ENCODE data around the gene CSH1.
A peak's percentile ranks its signal among the peaks of the same experiment; 100 is the strongest.
"Not testable (repeated sequence)": the region's sequence is repeated elsewhere in the genome, so short reads cannot be mapped to it uniquely, and the experiment has no call there.

Gene CSH1

DNA sequence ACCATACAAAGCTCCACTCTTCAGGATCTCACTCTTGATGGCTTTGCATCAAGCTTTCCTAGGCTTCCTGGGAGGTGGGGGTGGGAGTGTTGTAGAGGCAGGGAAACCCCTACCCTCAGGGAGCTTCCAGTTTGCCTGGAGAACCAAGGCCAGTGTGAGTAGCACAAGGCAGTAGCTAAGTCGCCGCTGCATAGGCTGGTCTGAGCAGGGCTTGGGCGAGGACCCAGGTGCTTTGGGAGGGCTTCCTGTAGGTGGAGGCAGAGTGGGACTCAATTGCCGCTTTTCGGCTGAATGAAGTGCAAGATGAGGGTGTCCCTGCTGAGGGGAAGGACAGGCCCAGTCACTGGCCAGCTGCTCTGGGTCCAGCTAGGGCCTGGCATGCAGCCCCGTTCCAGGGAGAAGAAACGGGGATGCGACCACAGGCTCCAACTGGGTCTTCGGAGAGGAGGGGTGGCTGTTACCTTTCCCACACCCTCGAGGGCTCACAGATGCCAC lies 31.8 kb upstream of the CSH1 start:
- no peak for DNase-seq

DNA sequence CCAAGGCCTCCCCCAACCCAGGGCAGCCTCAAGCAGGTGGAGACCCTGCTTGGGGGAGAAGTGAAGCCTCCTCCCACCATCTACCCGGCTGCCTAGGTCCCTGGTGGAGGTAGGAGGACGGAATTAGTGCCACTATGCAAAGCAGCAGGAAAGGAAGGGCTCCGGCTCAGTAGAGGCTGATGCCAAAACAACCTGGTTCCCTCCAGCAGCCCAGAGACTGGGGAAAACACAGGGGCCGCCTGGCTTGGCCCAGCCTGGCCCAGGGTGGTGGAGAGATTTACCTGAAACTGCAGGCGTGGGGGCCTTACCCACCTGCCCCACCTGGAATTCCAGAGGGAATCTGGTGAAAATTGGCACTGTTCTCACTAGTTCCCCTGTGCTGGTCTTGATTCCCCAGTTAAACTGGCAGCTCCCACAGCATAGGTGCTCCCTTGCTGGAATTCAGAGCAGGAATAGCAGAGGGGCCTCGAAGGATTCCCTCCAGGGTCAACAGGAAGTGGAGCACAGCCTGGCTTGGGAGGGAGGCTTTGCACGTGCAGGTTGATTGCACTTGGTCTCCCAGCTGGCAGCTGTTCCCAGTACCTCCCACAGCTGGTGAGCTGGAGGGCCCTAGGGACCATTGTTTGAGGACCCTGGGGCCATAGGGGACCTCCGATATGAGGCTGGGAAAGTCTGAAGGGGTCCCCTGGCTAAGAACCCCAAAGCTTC lies 31.2 kb upstream of the CSH1 start:
- no peak for DNase-seq

- no peak for DNase-seq
Observed at GRCh38 chr17:63926164-63926563, 29.8 kb upstream of the CSH1 start.

- no peak for DNase-seq
Observed at GRCh38 chr17:63925615-63926014, 29.2 kb upstream of the CSH1 start.

DNA sequence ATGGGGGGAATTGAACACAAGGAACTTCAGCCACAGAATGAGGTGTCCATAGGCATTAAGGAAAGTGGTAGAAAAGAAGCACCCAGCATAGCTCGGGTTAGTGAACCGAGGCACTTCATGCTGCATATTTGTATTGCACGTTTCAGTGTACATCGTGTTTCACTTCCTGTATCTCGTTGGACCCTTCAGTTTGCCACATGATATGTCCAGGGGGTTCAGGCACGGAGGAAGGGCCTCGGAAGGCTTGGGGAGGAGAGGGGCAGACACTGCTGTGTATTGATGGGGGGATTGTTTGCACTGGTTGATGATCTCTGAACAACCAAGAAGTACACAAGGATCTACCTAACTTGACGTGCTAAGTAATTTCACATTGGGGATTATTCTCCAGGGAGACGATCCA lies 26.0 kb upstream of the CSH1 start:
- DNase-seq: not testable (repeated sequence)

GRCh38 chr17:63920779-63921178 lies 24.4 kb upstream of the CSH1 start:
- DNase-seq: not testable (repeated sequence)

DNA sequence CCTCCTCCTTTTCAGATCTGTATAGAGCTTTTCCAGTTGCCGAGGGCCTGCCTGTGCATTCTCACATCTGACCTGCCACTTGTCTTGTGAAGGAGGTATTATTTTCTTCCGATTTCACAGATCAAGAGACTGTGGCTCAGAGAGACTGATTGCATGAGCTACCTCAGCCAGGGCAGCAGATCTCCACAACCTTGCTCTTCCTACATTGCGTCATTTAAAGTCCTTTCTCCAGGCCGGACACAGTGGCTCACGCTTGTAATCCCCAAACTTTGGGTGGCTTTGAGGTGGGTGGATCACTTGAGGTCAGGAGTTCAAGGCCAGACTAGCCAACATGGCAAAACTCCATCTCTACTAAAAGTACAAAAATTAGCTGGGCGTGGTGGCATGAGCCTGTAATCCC lies 23.7 kb upstream of the CSH1 start:
- DNase-seq: not testable (repeated sequence)

DNA sequence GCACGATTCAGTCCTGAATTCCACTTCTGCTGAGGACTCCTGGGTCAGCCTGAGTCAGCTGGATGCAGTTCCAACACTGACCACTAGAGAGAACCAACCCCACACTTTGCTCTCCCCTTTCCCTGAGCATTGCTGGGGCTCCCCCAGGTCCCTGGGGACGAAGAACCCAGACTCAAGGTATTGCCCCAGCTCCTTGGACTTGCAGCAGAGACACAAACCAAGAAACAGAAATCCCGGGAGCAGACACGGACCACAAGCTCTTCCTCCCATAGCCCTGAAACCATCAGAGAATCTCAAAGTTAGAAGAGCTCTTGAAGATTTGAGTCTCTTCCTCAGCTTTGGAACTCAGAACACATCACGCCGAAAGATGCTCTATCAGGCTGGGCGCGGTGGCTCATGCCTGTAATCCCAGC lies 22.9 kb upstream of the CSH1 start:
- peak in 1 of 2 experiments; percentile 4 for DNase-seq

GRCh38 chr17:63918789-63919305 lies 22.5 kb upstream of the CSH1 start, which contains the start of gene GH1:
GH1 (minus strand) TSS chr17:63918839; CDS start chr17:63918776, 63 bp downstream.
- not testable (repeated sequence) for DNase-seq

DNA sequence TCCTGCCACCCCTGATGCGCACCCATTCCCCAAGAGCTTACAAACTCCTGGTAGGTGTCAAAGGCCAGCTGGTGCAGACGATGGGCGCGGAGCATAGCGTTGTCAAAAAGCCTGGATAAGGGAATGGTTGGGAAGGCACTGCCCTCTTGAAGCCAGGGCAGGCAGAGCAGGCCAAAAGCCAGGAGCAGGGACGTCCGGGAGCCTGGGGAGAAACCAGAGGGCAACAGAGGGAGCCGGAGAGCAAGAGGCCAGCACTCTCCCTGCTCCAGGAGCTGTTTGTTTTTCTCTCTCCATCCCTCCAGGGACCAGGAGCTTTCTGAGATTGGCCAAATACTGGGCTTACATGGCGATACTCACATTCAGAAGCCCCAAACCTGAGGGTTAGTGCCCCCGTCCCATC lies 21.9 kb upstream of the CSH1 start:
- no peak for DNase-seq

- no peak for DNase-seq
Observed at GRCh38 chr17:63917646-63918045, 21.3 kb upstream of the CSH1 start.

DNA sequence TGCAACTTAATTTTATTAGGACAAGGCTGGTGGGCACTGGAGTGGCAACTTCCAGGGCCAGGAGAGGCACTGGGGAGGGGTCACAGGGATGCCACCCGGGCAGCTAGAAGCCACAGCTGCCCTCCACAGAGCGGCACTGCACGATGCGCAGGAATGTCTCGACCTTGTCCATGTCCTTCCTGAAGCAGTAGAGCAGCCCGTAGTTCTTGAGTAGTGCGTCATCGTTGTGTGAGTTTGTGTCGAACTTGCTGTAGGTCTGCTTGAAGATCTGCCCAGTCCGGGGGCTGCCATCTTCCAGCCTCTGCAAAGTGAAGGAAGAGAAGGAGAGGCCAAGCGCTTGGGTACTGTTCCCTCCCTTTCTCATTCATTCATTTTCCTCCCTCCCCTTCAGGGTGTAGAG lies 20.8 kb upstream of the CSH1 start:
- DNase-seq: not testable (repeated sequence)

DNA sequence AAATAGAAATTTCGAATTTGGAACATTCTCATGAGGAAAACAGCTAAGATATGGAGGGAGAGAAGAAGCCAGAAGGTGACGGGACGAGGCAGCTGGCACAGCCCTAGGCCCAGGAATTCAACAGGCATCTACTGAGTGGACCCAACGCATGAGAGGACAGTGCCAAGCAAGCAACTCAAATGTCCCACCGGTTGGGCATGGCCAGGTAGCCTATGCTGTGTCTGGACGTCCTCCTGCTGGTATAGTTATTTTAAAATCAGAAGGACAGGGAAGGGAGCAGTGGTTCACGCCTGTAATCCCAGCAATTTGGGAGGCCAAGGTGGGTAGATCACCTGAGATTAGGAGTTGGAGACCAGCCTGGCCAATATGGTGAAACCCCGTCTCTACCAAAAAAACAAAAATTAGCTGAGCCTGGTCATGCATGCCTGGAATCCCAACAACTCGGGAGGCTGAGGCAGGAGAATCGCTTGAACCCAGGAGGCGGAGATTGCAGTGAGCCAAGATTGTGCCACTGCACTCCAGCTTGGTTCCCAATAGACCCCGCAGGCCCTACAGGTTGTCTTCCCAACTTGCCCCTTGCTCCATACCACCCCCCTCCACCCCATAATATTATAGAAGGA lies 20.3 kb upstream of the CSH1 start:
- no peak for DNase-seq

- not testable (repeated sequence) for DNase-seq
Observed at GRCh38 chr17:63915753-63916152, 19.4 kb upstream of the CSH1 start.

DNA sequence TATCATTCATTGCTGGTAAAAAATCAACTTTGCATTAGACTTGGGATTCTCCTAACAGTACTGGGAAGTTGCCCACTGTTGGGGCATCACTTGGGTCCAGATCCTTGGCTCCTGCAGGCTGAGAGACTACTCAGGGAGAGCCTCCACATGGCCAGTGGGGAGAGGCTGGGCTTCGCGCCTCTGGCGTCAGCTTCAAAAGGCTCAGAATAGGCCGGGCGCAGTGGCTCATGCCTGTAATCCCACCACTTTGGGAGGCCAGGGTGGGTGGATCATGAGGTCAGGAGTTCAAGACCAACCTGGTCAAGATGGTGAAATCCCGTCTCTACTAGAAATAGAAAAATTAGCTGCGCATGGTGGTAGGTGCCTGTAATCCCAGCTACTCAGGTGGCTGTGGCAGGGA lies 18.1 kb upstream of the CSH1 start:
- no peak for DNase-seq

- no peak for DNase-seq
Observed at GRCh38 chr17:63911657-63912100, 15.3 kb upstream of the CSH1 start.

DNA sequence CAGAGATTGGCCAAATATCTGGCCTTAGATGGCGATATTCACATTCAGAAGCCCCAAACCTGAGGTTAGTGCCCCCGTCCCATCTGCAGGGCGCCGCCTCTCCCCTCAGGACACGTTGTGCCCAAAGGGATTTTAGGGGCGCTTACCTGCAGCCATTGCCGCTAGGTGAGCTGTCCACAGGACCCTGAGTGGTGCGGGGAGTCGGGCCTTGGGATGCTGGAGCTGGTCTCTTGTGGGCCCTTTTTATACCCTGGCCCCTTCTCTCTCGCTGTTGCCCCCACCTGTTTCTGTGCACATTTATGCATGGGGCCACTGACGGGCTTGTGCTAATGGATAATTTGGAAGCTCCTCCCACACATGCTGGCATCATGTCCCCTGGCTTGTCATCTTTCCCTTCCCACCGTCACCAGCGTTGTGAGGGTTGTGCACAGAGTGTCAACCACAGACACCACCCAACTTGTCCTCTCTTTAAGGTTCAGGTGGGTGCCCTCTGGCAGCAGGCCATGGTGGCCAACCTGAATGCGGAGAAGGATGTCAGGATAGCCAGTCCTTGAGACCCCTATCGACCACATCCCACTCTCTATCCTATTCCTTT lies 14.8 kb upstream of the CSH1 start, which contains the start of gene CSHL1:
CSHL1 (minus strand) TSS at position 218 of the 595 bp plus-strand sequence; CDS start at position 156, 62 bp downstream.
- no peak for DNase-seq

DNA sequence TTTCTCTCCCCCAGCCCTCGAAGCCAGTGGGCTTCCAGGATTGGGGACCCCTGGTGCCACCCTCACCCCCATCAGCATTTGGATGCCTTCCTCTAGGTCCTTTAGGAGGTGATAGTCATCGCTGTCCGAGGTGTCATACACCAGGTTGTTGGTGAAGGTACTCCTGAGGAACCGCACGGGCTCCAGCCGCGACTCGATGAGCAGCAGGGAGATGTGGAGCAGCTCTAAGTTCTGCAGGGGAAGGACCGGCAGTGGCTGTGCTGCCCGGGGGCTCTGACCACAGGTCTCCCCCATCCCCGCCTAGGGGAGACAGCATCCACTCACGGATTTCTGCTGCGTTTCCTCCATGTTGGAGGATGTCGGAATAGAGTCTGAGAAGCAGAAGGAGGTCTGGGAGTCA lies 13.7 kb upstream of the CSH1 start:
- DNase-seq: no peak

- DNase-seq: not testable (repeated sequence)
Observed at GRCh38 chr17:63909586-63909985, 13.2 kb upstream of the CSH1 start.

DNA sequence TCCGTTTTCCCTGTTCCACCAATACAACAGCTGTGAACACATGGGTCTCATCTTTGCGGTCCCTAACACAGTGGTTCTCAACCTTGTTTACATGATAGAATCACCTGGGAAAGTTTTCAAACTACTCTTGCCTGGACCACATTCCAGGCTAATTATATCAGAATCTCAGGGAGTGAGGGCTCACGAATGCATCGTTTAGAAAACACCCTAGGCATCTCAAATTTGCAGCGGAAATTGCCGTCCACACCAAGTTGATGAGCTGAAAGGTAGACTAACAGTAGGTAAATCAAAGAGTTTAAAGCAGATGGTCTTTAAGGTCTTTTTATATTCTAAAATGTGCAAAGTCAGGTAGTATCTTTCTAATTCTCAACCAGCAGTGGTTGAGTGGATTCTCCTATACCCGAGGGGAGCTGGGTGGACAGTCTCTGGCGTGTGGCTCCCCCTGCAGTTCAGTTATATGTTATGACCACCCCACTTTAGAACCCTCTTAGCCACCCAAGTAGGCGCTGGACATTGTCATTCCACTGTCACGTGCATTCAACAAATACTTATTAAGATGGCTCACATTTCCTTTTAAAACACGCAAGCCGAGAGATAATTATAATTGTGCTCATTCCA lies 10.9 kb upstream of the CSH1 start:
- not testable (repeated sequence) for DNase-seq

DNA sequence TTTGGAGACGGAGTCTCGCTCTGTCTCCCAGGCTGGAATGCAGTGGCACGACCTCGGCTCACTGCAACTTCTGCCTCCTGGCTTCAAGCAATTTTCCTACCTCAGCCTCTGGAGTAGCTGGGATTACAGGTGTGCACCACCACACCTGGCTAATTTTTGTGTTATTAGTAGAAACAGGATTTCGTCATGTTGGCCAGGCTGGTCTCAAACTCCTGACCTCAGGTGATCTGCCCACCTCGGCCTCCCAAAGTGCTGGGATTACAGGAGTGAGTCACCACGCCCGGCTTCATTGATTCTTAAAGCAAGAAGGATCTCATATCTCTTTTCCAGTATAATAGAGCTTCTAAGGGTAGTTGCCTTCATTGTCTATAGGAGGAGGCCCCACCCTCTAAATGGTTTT lies 8.4 kb upstream of the CSH1 start:
- DNase-seq: not testable (repeated sequence)

GRCh38 chr17:63903787-63904201 lies 7.4 kb upstream of the CSH1 start:
- DNase-seq: not testable (repeated sequence)

- DNase-seq: not testable (repeated sequence)
Observed at GRCh38 chr17:63901971-63902370, 5.6 kb upstream of the CSH1 start.
